Fibroblast of the aortic adventitia (primary cell): ENCODE results near the gene PLXNB2. TPM values are rescaled to one million over a fixed set of nuclear protein-coding genes. Genes with fewer than 3 reads are reported as not detected.

Source experiments
- DNase-seq: peaks from one replicate; pipeline ENCODE4 v3.0.0-alpha.2; 2010; ENCODE audit warnings: low read depth
- H3K4me3 ChIP-seq: 2 replicates; pipeline ENCODE4 v1.5.1; 2011; ENCODE audit warnings: low read depth, mild to moderate bottlenecking, control low read depth, low read length, moderate library complexity
- CTCF ChIP-seq: IDR thresholded peaks from 2 replicates; pipeline ENCODE4 v1.5.1; 2011; ENCODE audit warnings: mild to moderate bottlenecking, low read length, control low read depth, inconsistent platforms; ENCODE audit not compliant: insufficient read depth
- total RNA-seq: library from RNA; depleted of rRNA; stranded (reverse); fragments of >200 nt; gene quantifications from 2 replicates; pipeline ENCODE4 v1.2.3, GENCODE V29; 2012; ENCODE audit warnings: low replicate concordance

PLXNB2 gene
- total RNA-seq, 1 donor, result 130 TPM

GRCh38 chr22:50297510-50298265, 9.8 kb downstream of the PLXNB2 start:
- no peak for TF ChIP-seq CTCF
- H3K4me3 ChIP-seq, result no peak overlapping the region
- no peak for DNase-seq

- H3K4me3 ChIP-seq, result no peak overlapping the region
- TF ChIP-seq CTCF, result no peak
- no peak for DNase-seq
Observed at GRCh38 chr22:50296658-50297490, 10.6 kb downstream of the PLXNB2 start.

- TF ChIP-seq CTCF, result no peak
- no peak overlapping the region for H3K4me3 ChIP-seq
- no peak for DNase-seq
Observed at GRCh38 chr22:50294319-50294656, 13.2 kb downstream of the PLXNB2 start.

- DNase-seq, result peak; percentile 67
- TF ChIP-seq CTCF, result no peak
- no peak overlapping the region for H3K4me3 ChIP-seq
Observed at GRCh38 chr22:50293441-50294318, 13.8 kb downstream of the PLXNB2 start.

GRCh38 chr22:50292643-50293440, 14.6 kb downstream of the PLXNB2 start:
- TF ChIP-seq CTCF, result no peak
- H3K4me3 ChIP-seq, result peak overlapping the region; percentile 25
- no peak for DNase-seq
